GM13976 (cell line): ENCODE measurements around the gene CRMP1.

ENCODE experiments used
- DNase-seq: peaks from one replicate; pipeline ENCODE4 v3.0.0; 2012; ENCODE audit warnings: low spot score
- CTCF ChIP-seq: IDR thresholded peaks from 2 replicates; pipeline ENCODE4 v1.5.1; 2012; ENCODE audit warnings: borderline replicate concordance, mild to moderate bottlenecking; ENCODE audit not compliant: insufficient read depth; ENCODE audit errors: extremely low read depth, missing control alignments, control extremely low read depth
- in situ Hi-C: fragments of 300-500 bp; cut with MboI; formaldehyde crosslinking; loops from one replicate; pipeline ENCODE4 v1.12.0; 2022; ENCODE audit warnings: low sequenced_read_pairs, mixed read lengths, inconsistent platforms; ENCODE audit not compliant: unreplicated experiment

CRMP1 gene

GRCh38 chr4:5892323-5893003 is 423 bp downstream of the CRMP1 start:
- DNase-seq: no peak
- TF ChIP-seq CTCF: no peak
- in situ Hi-C loops: no loop called here

- no peak for DNase-seq
- in situ Hi-C loops: no loop called here
- no peak for TF ChIP-seq CTCF
These were observed 1.1 kb downstream of the CRMP1 start for GRCh38 chr4:5891563-5892322.

GRCh38 chr4:5890063-5890727 is 2.7 kb downstream of the CRMP1 start:
- no peak for TF ChIP-seq CTCF
- in situ Hi-C loops: no loop called here

GRCh38 chr4:5889002-5889696 is 3.7 kb downstream of the CRMP1 start:
- in situ Hi-C loops: no loop called here
- DNase-seq: no peak

More at GRCh38 chr4:5890063-5890727, 2.7 kb downstream of the CRMP1 start:
- no peak for DNase-seq

GRCh38 chr4:5888222-5889001 is 4.5 kb downstream of the CRMP1 start:
- TF ChIP-seq CTCF: no peak
- in situ Hi-C loops: no loop called here
- DNase-seq: no peak

More at GRCh38 chr4:5889002-5889696, 3.7 kb downstream of the CRMP1 start:
- no peak for TF ChIP-seq CTCF
